ENCODE measurements around the gene DLG4. TPM values are rescaled to one million over a fixed set of nuclear protein-coding genes. Genes with fewer than 3 reads are reported as not detected.
A peak's percentile ranks its signal among the peaks of the same experiment; 100 is the strongest.

Gene DLG4
- total and polyA plus RNA-seq, 2 donors (not counting 1 experiment from before 2014, with no cell fraction given): 2.0 to 12.5 TPM

DNA sequence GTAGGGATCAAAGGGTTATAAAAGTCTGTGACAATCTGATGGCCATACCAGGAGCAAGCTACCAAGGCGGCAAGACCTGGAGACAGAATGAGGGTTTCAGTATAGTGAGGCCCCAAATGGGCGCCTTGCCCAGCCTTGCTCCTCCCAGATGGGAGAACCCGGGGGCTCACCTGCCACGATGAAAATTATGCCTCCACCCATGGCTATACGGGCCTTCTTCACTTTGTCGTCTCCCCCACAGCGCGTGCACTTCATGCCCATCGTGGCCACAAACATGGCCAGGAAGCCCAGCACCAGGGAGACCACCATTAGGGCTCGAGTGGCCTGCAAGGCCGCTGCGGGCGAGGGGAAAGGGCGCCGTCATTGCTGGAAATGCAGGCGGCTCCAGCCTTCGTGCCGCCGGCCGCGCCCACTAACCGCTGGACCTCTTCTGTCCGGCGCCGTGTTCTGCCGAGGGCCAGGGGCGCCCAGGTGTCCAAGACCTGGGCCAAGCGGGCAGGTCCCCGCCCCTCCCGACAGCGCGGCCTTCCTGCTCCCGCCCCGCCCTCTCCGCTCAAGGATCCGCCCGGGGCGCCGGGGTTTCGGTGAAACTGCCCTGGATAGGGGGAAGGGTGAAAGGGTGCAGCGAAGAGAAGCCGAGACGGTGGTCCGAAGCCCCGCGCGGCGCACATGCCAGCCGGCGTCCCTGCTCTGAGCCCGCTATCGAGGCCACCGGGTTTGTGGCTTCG lies 41.2 kb upstream of the DLG4 start:
- CTCF ChIA-PET: no interaction called here
- Mint-ChIP-seq H3K4me1 (peaks cover 27% of the 10 kb centered on the region), H3K4me3 (peak overlapping the region; percentile 83), H3K9me3 (ENCODE audit: insufficient read depth) (no peaks in the 10 kb centered on the region), H3K27me3 (peaks cover 15% of the 10 kb centered on the region), H3K27ac (peak overlapping the region; percentile 50)
- peak overlapping the region in 4 of 5 experiments; percentile 49 to 71 (median 60) for H3K4me3 ChIP-seq (ENCODE audit: control extremely low read depth in 1 of 5, extremely low read depth in 1 of 5, insufficient read depth in 1 of 5, low read depth in 2 of 5, low read length in 4 of 5)
- 11% methylated on average over 54 of the region's 54 CpGs for WGBS (ENCODE audit: insufficient coverage)
- peak overlapping the region; percentile 66 for H3K9ac ChIP-seq (ENCODE audit: low read length)
- TF ChIP-seq EZH2 (IDR thresholded peaks at IDR 0.05; ENCODE audit: borderline replicate concordance, insufficient read depth, low read depth, low read length, poor library complexity, severe bottlenecking): no peak
- TF ChIP-seq, protein P1, sequence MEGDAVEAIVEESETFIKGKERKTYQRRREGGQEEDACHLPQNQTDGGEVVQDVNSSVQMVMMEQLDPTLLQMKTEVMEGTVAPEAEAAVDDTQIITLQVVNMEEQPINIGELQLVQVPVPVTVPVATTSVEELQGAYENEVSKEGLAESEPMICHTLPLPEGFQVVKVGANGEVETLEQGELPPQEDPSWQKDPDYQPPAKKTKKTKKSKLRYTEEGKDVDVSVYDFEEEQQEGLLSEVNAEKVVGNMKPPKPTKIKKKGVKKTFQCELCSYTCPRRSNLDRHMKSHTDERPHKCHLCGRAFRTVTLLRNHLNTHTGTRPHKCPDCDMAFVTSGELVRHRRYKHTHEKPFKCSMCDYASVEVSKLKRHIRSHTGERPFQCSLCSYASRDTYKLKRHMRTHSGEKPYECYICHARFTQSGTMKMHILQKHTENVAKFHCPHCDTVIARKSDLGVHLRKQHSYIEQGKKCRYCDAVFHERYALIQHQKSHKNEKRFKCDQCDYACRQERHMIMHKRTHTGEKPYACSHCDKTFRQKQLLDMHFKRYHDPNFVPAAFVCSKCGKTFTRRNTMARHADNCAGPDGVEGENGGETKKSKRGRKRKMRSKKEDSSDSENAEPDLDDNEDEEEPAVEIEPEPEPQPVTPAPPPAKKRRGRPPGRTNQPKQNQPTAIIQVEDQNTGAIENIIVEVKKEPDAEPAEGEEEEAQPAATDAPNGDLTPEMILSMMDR (IDR thresholded peaks at IDR 0.05): no peak
- peak overlapping the region; percentile 96 for H2AFZ ChIP-seq (ENCODE audit: insufficient read depth, low read depth, low read length, poor library complexity, severe bottlenecking)
- H3K79me2 ChIP-seq (ENCODE audit: control insufficient read depth, insufficient read depth, low read length): no peaks in the 10 kb centered on the region
- H3K27ac ChIP-seq (ENCODE audit: low read length in 2 of 2): peak overlapping the region in 1 of 2 donors; percentile 59
- peaks cover 0 to 4% (median 0%) of the 10 kb centered on the region in 3 donors for H3K9me3 ChIP-seq (ENCODE audit: control extremely low read depth in 1 of 3, control insufficient read depth in 2 of 3, insufficient read depth in 1 of 3, low read length in 2 of 3)
- peaks cover 6 to 26% of the 10 kb centered on the region in 2 experiments for H3K36me3 ChIP-seq (replicated peaks in 1 of 2; ENCODE audit: control extremely low read depth in 1 of 2, control insufficient read depth in 1 of 2, extremely low read depth in 1 of 2, insufficient read depth in 2 of 2, low read length in 1 of 2)
- DNase-seq: peak; percentile 63
- H4K20me1 ChIP-seq (ENCODE audit: control insufficient read depth, insufficient read depth, low read length, poor library complexity, severe bottlenecking): no peaks in the 10 kb centered on the region
- intact Hi-C loops (cut with micrococcal nuclease): no loop called here
- H3K27me3 ChIP-seq (replicated peaks in 1 of 4; ENCODE audit: control extremely low read depth in 1 of 4, control insufficient read depth in 3 of 4, insufficient read depth in 4 of 4, low read length in 3 of 4): peaks cover 0 to 17% (median 8%) of the 10 kb centered on the region in 4 experiments
- H3K4me2 ChIP-seq (replicated peaks; ENCODE audit: low read depth, low read length, poor library complexity, severe bottlenecking): peak overlapping the region; percentile 99
- peaks cover 27 to 32% of the 10 kb centered on the region in 2 donors for H3K4me1 ChIP-seq (ENCODE audit: control insufficient read depth in 2 of 2, insufficient read depth in 2 of 2, low read length in 2 of 2)
- ATAC-seq (ENCODE audit: low read depth): peak; percentile 61
- POLR2A ChIA-PET: no interaction called here

DNA sequence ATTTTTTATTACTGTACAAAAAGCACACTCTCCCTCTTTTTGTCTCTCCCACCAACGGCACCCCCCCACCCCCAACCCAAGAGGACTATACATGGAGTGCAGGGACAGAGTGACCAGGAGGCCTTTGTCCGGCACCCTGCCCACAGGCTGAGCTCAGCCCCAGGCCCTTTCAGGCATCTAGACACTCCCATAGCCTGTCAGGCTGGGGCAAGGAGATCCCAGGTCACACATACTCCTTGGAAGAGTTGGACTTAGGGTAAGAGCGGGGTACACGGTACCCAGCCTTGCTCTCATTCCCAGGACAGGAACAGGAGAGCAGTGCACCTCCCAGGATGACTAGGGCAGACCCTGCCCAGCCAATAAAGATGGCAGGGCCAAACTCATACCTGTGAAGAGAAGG lies 40.5 kb upstream of the DLG4 start:
- peaks cover 0 to 17% (median 8%) of the 10 kb centered on the region in 4 experiments for H3K27me3 ChIP-seq (replicated peaks in 1 of 4; ENCODE audit: control extremely low read depth in 1 of 4, control insufficient read depth in 3 of 4, insufficient read depth in 4 of 4, low read length in 3 of 4)
- H3K9me3 ChIP-seq (ENCODE audit: control extremely low read depth in 1 of 3, control insufficient read depth in 2 of 3, insufficient read depth in 1 of 3, low read length in 2 of 3): peaks cover 0 to 4% (median 0%) of the 10 kb centered on the region in 3 donors
- no peak overlapping the region for H3K4me3 ChIP-seq (ENCODE audit: control extremely low read depth in 1 of 5, extremely low read depth in 1 of 5, insufficient read depth in 1 of 5, low read depth in 2 of 5, low read length in 4 of 5)
- H3K79me2 ChIP-seq (ENCODE audit: control insufficient read depth, insufficient read depth, low read length): no peaks in the 10 kb centered on the region
- Mint-ChIP-seq H3K27me3 (peaks cover 15% of the 10 kb centered on the region), H3K4me1 (peaks cover 27% of the 10 kb centered on the region), H3K9me3 (ENCODE audit: insufficient read depth) (no peaks in the 10 kb centered on the region), H3K27ac (peak overlapping the region; percentile 37), H3K4me3 (peak overlapping the region; percentile 83)
- no peak for TF ChIP-seq EZH2 (IDR thresholded peaks at IDR 0.05; ENCODE audit: borderline replicate concordance, insufficient read depth, low read depth, low read length, poor library complexity, severe bottlenecking)
- TF ChIP-seq, protein P1 (IDR thresholded peaks at IDR 0.05): no peak
- peak; percentile 25 for DNase-seq
- no peak overlapping the region for H3K27ac ChIP-seq (ENCODE audit: low read length in 2 of 2)
- ChIA-PET POLR2A (no interaction called here), CTCF (interaction anchor here (1.3 kb wide), 1 partner anchor 33 kb away, joined by 3 read pairs; no protein-coding TSS in a partner anchor)
- ATAC-seq (ENCODE audit: low read depth): no peak
- H3K36me3 ChIP-seq (replicated peaks in 1 of 2; ENCODE audit: control extremely low read depth in 1 of 2, control insufficient read depth in 1 of 2, extremely low read depth in 1 of 2, insufficient read depth in 2 of 2, low read length in 1 of 2): peaks cover 6 to 30% of the 10 kb centered on the region in 2 experiments
- H4K20me1 ChIP-seq (ENCODE audit: control insufficient read depth, insufficient read depth, low read length, poor library complexity, severe bottlenecking): no peaks in the 10 kb centered on the region
- H3K4me1 ChIP-seq (ENCODE audit: control insufficient read depth in 2 of 2, insufficient read depth in 2 of 2, low read length in 2 of 2): peaks cover 27 to 32% of the 10 kb centered on the region in 2 donors
- WGBS (ENCODE audit: insufficient coverage): 97% methylated on average over 3 of the region's 4 CpGs
- no peak overlapping the region for H3K9ac ChIP-seq (ENCODE audit: low read length)
- H3K4me2 ChIP-seq (replicated peaks; ENCODE audit: low read depth, low read length, poor library complexity, severe bottlenecking): peak overlapping the region; percentile 99
- H2AFZ ChIP-seq (ENCODE audit: insufficient read depth, low read depth, low read length, poor library complexity, severe bottlenecking): no peak overlapping the region
- intact Hi-C loops (cut with micrococcal nuclease): no loop called here

Measured in B cell (primary cell).